Uterine smooth muscle cell (primary cell): ENCODE data around the gene ADAM21. TPM values are rescaled to one million over a fixed set of nuclear protein-coding genes. Genes with fewer than 3 reads are reported as not detected.

Experiments used
- total RNA-seq: library from RNA; depleted of rRNA; stranded (reverse); fragments of >200 nt; gene quantifications from 2 replicates; pipeline ENCODE4 v1.2.3, GENCODE V29; 2014

The ADAM21 gene
- total RNA-seq: 0.25 and 0.33 TPM in 2 replicates

GRCh38 chr14:70451874-70452273 lies at the start of gene ADAM21:
Gene ADAM21, plus strand, starts transcription at chr14:70452174. Its CDS starts 5,326 bp downstream, at chr14:70457500.

GRCh38 chr14:70416725-70417349 lies 35.1 kb upstream of the ADAM21 start, which contains the start of gene SYNJ2BP:
Gene SYNJ2BP, minus strand, starts transcription at chr14:70417090. Its CDS starts 127 bp downstream, at chr14:70416963.

Other genes starting within 250 kb of the ADAM21 start
- 32.2 and 35.0 TPM in 2 replicates for gene COX16, start 92.5 kb upstream of the ADAM21 start, total RNA-seq
- gene SYNJ2BP, start 35.1 kb upstream of the ADAM21 start, total RNA-seq: 17.2 and 17.3 TPM in 2 replicates
- 1.00 and 1.1 TPM in 2 replicates for gene ADAM20, start 82.8 kb downstream of the ADAM21 start, total RNA-seq
- gene MED6, start 148.5 kb downstream of the ADAM21 start, total RNA-seq: 34.4 and 35.9 TPM in 2 replicates
- under 0.01 TPM in 2 replicates for gene TTC9, start 189.7 kb downstream of the ADAM21 start, total RNA-seq